Esophagus muscularis mucosa (tissue), 4 donors: ENCODE measurements around the gene KCNAB2. TPM values are rescaled to one million over a fixed set of nuclear protein-coding genes. Genes with fewer than 3 reads are reported as not detected.

ENCODE experiments used
- DNase-seq: peaks from one replicate; pipeline ENCODE4 v3.0.0-alpha.2; 2017; ENCODE audit errors: extremely low spot score
- H3K27ac ChIP-seq, 4 donors: fragments of 200-600 bp; sonication (generic); replicated peaks in 1 of 4; 1 replicate in 3 of 4; 2 replicates in 1 of 4; pipeline ENCODE4 v1.5.1; 2016 to 2019; ENCODE audit warnings: mild to moderate bottlenecking in 1 of 4
- H3K27me3 ChIP-seq, 4 donors: fragments of 200-600 bp; sonication (generic); one replicate each; pipeline versions ENCODE4 v1.5.1 to v1.6.0; 2016 to 2019
- H3K36me3 ChIP-seq, 4 donors: fragments of 200-600 bp; sonication (generic); one replicate each; pipeline ENCODE4 v1.5.1; 2016 to 2019
- H3K4me1 ChIP-seq, 4 donors: fragments of 200-600 bp; sonication (generic); one replicate each; pipeline ENCODE4 v1.5.1; 2016 to 2019
- H3K4me3 ChIP-seq, 4 donors: fragments of 200-600 bp; sonication (generic); 1 replicate in 2 of 4; 2 replicates in 2 of 4; pipeline ENCODE4 v1.5.1; 2016 to 2019; ENCODE audit warnings: mild to moderate bottlenecking in 4 of 4, moderate library complexity in 1 of 4
- H3K9me3 ChIP-seq, 4 donors: fragments of 200-600 bp; sonication (generic); 1 replicate in 3 of 4; 2 replicates in 1 of 4; pipeline ENCODE4 v1.5.1; 2016 to 2019
- EP300 ChIP-seq: sonication (generic); formaldehyde crosslinking; IDR thresholded peaks from one replicate; pipeline ENCODE4 v1.6.1; 2017; ENCODE audit warnings: antibody characterized with exemption
- POLR2A ChIP-seq: fragments of 450-650 bp; IDR thresholded peaks from one replicate; pipeline ENCODE4 v1.6.1; 2017; ENCODE audit warnings: antibody characterized with exemption, moderate library complexity, mild to moderate bottlenecking, low read depth
- POLR2AphosphoS5 ChIP-seq, 2 donors: sonication (generic); formaldehyde crosslinking; IDR thresholded peaks; one replicate each; pipeline ENCODE4 v1.6.1; 2017; ENCODE audit warnings: antibody characterized with exemption in 2 of 2
- WGBS: methylation state at CpG from one replicate; pipeline ENCODE4 v1.1.5; 2018; 5-methylcytosine and 5-hydroxymethylcytosine counted together
- intact Hi-C: fragments of 100-400 bp; cut with DNase I; formaldehyde crosslinking; loops from one replicate; pipeline ENCODE4 v1.15.1; 2023
- total RNA-seq, 4 donors: library from RNA; depleted of rRNA; stranded (reverse); fragments of >200 nt; gene quantifications; one replicate each; pipeline versions ENCODE4 v1.1.0 to v1.2.1, GENCODE V29; 2016
- TF ChIP-seq, protein P1 (sequence below), 3 experiments: fragments of 200-600 bp in 2 of 3; fragments of 450-650 bp in 1 of 3; sonication (generic) in 2 of 3; IDR thresholded peaks; one replicate each; pipeline ENCODE4 v1.5.1; 2017 to 2019; ENCODE audit warnings: antibody characterized with exemption in 3 of 3, mild to moderate bottlenecking in 2 of 3, moderate library complexity in 1 of 3

The KCNAB2 gene
- total RNA-seq, 4 donors from 2014 or later, result 10.4 to 19.3 (median 13.2) TPM

DNA sequence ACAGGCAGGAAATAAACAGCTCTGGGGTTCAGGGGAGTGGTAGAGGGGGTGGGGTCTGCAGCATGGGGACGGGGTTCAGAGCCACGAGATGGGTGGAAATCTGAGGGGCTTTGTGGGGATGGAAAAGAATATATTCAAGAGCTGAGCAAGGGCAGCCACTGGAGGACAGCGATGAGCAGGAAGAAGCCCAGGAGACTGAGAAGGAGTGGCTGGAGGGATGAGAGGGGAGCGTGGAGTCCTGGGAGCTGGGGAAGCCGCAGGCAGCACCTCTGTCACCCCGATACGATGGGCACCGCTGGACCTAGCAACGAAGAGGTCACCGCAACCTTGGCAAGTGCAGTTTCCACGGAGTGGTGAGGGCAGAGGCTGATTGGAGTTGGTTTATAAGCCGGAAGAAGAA, 10.0 kb upstream of the KCNAB2 start:
- no peak overlapping the region for H3K27ac ChIP-seq
- DNase-seq, result no peak
- peaks cover 0 to 3% (median under 1%) of the 10 kb centered on the region in 4 donors for H3K36me3 ChIP-seq
- peaks cover 0 to 7% (median 3%) of the 10 kb centered on the region in 4 donors for H3K4me1 ChIP-seq
- intact Hi-C loops, result no loop called here
- H3K4me3 ChIP-seq, result no peak overlapping the region
- H3K9me3 ChIP-seq, result no peaks in the 10 kb centered on the region
- TF ChIP-seq, protein P1, sequence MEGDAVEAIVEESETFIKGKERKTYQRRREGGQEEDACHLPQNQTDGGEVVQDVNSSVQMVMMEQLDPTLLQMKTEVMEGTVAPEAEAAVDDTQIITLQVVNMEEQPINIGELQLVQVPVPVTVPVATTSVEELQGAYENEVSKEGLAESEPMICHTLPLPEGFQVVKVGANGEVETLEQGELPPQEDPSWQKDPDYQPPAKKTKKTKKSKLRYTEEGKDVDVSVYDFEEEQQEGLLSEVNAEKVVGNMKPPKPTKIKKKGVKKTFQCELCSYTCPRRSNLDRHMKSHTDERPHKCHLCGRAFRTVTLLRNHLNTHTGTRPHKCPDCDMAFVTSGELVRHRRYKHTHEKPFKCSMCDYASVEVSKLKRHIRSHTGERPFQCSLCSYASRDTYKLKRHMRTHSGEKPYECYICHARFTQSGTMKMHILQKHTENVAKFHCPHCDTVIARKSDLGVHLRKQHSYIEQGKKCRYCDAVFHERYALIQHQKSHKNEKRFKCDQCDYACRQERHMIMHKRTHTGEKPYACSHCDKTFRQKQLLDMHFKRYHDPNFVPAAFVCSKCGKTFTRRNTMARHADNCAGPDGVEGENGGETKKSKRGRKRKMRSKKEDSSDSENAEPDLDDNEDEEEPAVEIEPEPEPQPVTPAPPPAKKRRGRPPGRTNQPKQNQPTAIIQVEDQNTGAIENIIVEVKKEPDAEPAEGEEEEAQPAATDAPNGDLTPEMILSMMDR (IDR thresholded peaks at IDR 0.05), result no peak
- TF ChIP-seq EP300, result no peak
- no peak for TF ChIP-seq POLR2A
- TF ChIP-seq POLR2AphosphoS5 (IDR thresholded peaks at IDR 0.05), result no peak
- 82% methylated on average over 12 of the region's 12 CpGs for WGBS
- peaks cover 0 to 18% (median 0%) of the 10 kb centered on the region in 4 donors for H3K27me3 ChIP-seq

DNA sequence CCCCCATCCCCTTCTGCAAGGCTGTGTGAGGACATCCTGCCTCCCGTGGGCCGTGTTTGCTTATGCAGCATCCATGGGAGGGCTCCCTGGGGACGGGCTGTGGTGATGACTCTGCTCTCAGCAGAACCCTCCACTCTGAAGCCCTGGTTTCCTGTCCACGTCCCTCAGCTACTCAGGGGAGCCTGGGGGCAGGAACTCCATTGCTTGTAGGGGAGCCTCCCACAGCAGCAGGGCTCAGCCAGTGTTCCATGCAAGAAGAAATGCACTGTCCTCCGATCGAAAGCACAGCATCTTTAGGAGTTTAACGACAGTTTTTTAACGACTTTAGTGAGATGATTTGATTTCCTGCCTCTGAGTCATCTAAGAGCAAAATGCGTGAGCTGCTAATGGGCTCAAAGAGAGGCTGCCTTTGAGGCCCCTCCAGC, 8.3 kb upstream of the KCNAB2 start:
- TF ChIP-seq POLR2A (no peak), EP300 (no peak), POLR2AphosphoS5 (IDR thresholded peaks at IDR 0.05) (no peak)
- TF ChIP-seq, protein P1 (IDR thresholded peaks at IDR 0.05), result no peak
- no peak overlapping the region for H3K4me3 ChIP-seq
- peaks cover 0 to 10% (median 2%) of the 10 kb centered on the region in 4 donors for H3K36me3 ChIP-seq
- no peak overlapping the region for H3K27ac ChIP-seq
- H3K27me3 ChIP-seq, result peaks cover 0 to 9% (median 0%) of the 10 kb centered on the region in 4 donors
- 58% methylated on average over 7 of the region's 9 CpGs for WGBS
- no peaks in the 10 kb centered on the region for H3K9me3 ChIP-seq
- intact Hi-C loops, result no loop called here
- H3K4me1 ChIP-seq, result peaks cover 0 to 7% (median 3%) of the 10 kb centered on the region in 4 donors
- DNase-seq, result no peak

DNA sequence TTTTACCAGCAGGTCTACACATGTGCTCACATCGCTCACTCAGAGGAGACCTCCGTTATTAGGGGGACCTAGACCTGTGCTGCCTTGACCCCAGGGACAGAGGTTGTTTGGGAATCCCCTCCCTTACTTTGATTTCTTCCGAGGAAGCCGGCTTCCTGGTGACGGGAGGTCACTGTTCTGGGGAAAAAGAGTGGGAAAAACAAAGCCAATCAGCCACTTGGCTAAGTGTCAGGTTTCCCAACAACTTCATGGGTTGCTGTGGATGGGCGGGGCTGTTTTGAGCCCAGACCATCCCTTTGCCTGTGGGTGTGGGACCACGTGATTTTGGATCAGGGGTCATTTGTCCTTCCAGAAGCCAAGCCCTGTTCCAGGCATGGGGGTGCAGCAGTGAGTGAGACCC, 7.1 kb upstream of the KCNAB2 start:
- peaks cover 0 to 7% (median 3%) of the 10 kb centered on the region in 4 donors for H3K4me1 ChIP-seq
- H3K4me3 ChIP-seq, result no peak overlapping the region
- no peak overlapping the region for H3K27ac ChIP-seq
- peaks cover 0 to 14% (median 0%) of the 10 kb centered on the region in 4 donors for H3K27me3 ChIP-seq
- DNase-seq, result no peak
- H3K9me3 ChIP-seq, result no peaks in the 10 kb centered on the region
- intact Hi-C loops, result no loop called here
- 65% methylated on average over 7 of the region's 7 CpGs for WGBS
- peaks cover 0 to 16% (median 2%) of the 10 kb centered on the region in 4 donors for H3K36me3 ChIP-seq
- TF ChIP-seq, protein P1 (IDR thresholded peaks at IDR 0.05), result no peak

DNA sequence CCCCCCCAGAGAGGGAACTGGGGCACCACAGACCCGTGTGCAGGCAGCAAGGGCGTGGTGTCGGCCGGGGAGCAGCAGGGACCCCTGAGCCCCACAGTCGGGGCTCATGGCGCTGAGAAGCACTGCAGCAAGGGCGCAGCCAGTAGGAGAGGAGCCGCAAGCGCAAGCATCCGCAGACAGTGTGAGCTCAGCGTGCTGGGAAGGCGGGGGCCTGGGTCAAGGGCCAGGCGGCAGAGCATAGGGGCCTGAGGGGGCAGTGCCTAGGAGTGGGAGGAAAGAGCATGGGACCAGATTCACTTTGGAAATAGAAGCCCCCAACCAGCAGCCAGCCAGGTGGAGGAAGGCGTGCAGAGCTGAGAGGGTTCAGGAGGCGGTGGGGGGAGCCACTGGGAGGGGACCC, 6.7 kb upstream of the KCNAB2 start:
- no peak for DNase-seq
- intact Hi-C loops, result no loop called here
- 91% methylated on average over 15 of the region's 15 CpGs for WGBS
- Histone ChIP-seq H3K36me3 (peaks cover 0 to 19% (median 2%) of the 10 kb centered on the region in 4 donors), H3K4me3 (no peak overlapping the region), H3K9me3 (no peaks in the 10 kb centered on the region), H3K27me3 (peaks cover 0 to 18% (median 0%) of the 10 kb centered on the region in 4 donors), H3K4me1 (peaks cover 0 to 4% (median 2%) of the 10 kb centered on the region in 4 donors), H3K27ac (no peak overlapping the region)
- TF ChIP-seq POLR2A, result no peak
- TF ChIP-seq, protein P1 (IDR thresholded peaks at IDR 0.05), result no peak
- TF ChIP-seq EP300, result no peak
- no peak for TF ChIP-seq POLR2AphosphoS5 (IDR thresholded peaks at IDR 0.05)

DNA sequence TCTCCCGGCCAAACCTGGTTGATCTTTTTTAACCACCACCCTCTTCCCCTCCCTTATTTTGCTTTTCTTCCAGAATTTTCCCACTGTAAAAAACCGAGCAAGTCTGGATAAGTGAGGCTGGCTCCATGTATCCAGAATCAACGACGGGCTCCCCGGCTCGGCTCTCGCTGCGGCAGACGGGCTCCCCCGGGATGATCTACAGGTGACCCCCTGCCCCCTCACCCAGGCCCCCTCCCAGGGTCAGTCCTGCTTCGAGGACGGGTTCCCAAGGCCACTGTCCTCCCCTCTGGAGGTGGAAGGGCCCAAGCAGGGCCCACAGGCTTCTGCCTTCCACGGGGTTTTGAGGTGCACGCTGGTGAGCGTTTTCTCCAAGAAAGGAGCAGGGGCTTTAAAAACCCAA, 5.2 kb upstream of the KCNAB2 start:
- Histone ChIP-seq H3K9me3 (no peaks in the 10 kb centered on the region), H3K27me3 (peaks cover 0 to 28% (median 0%) of the 10 kb centered on the region in 4 donors), H3K4me1 (no peaks in the 10 kb centered on the region), H3K36me3 (peaks cover 0 to 19% (median 2%) of the 10 kb centered on the region in 4 donors), H3K27ac (no peak overlapping the region), H3K4me3 (no peak overlapping the region)
- no peak for DNase-seq
- TF ChIP-seq, protein P1 (IDR thresholded peaks at IDR 0.05), result no peak
- 91% methylated on average over 15 of the region's 15 CpGs for WGBS
- intact Hi-C loops, result no loop called here
